CD4-positive, alpha-beta T cell (primary cell): Measurements from ENCODE around the gene KLHL28. TPM values are rescaled to one million over a fixed set of nuclear protein-coding genes. Genes with fewer than 3 reads are reported as not detected.
"Not testable (repeated sequence)": the region's sequence is repeated elsewhere in the genome, so short reads cannot be mapped to it uniquely, and the experiment has no call there.

ENCODE experiments used
- ATAC-seq: fragments of 200-7000 bp; cut with Tn5 transposase; one replicate; pipeline ENCODE4 v1.10.0; 2022; ENCODE audit warnings: mild to moderate bottlenecking; ENCODE audit not compliant: poor library complexity
- CTCF ChIA-PET: fragments of 350-600 bp; sonication (Branson Sonifier 250); formaldehyde crosslinking; loops from one replicate; lab custom pipeline; 2021; ENCODE audit warnings: antibody characterized with exemption, inconsistent platforms; lab: Charles Lee
- POLR2A ChIA-PET: fragments of 350-600 bp; sonication (Branson Sonifier 250); formaldehyde crosslinking; loops from one replicate; lab custom pipeline; 2021; ENCODE audit warnings: antibody characterized with exemption, inconsistent platforms; lab: Charles Lee
- DNase-seq, 14 experiments: peaks; one replicate each; pipeline ENCODE4 v3.0.0-alpha.2; 2013 to 2020; ENCODE audit warnings: mixed read lengths in 2 of 14
- H3K27ac ChIP-seq, 2 donors: one replicate each; pipeline versions ENCODE4 v1.5.1 to v1.7.0; 2013; ENCODE audit warnings: low read length in 2 of 2, low read depth in 1 of 2, mild to moderate bottlenecking in 1 of 2
- H3K27me3 ChIP-seq, 2 experiments: 1 replicate in 1 of 2; 2 replicates in 1 of 2; pipeline versions ENCODE4 v1.6.1 to v1.7.0; 2013; ENCODE audit warnings: low read length in 2 of 2, control low read depth in 1 of 2, mild to moderate bottlenecking in 1 of 2, moderate library complexity in 1 of 2; ENCODE audit not compliant: insufficient read depth in 2 of 2, control insufficient read depth in 1 of 2
- H3K36me3 ChIP-seq: one replicate; pipeline ENCODE4 v1.6.1; 2013; ENCODE audit warnings: low read length, control low read depth; ENCODE audit not compliant: insufficient read depth
- H3K4me1 ChIP-seq: one replicate; pipeline ENCODE4 v1.6.1; 2013; ENCODE audit warnings: low read length, control low read depth; ENCODE audit not compliant: insufficient read depth
- H3K4me3 ChIP-seq: one replicate; pipeline ENCODE4 v1.5.1; 2013; ENCODE audit warnings: mild to moderate bottlenecking, low read length, moderate library complexity
- H3K9me3 ChIP-seq, 2 experiments: 1 replicate in 1 of 2; 2 replicates in 1 of 2; pipeline versions ENCODE4 v1.6.1 to v1.7.0; 2013; ENCODE audit warnings: low read length in 2 of 2, mild to moderate bottlenecking in 2 of 2, control low read depth in 1 of 2, moderate library complexity in 1 of 2; ENCODE audit not compliant: control insufficient read depth in 1 of 2, insufficient read depth in 1 of 2
- H3K27ac Mint-ChIP-seq: one replicate; pipeline ENCODE4 v1.8.0; 2020; ENCODE audit warnings: mixed read lengths
- H3K27me3 Mint-ChIP-seq: one replicate; pipeline ENCODE4 v1.8.0; 2021; ENCODE audit warnings: mixed read lengths
- H3K36me3 Mint-ChIP-seq: one replicate; pipeline ENCODE4 v1.8.0; 2021; ENCODE audit warnings: low read depth, mixed read lengths
- H3K4me1 Mint-ChIP-seq: one replicate; pipeline ENCODE4 v1.8.0; 2021; ENCODE audit warnings: low read depth, mixed read lengths
- H3K4me3 Mint-ChIP-seq: one replicate; pipeline ENCODE4 v1.8.0; 2020; ENCODE audit warnings: mild to moderate bottlenecking, mixed read lengths
- H3K9me3 Mint-ChIP-seq: one replicate; pipeline ENCODE4 v1.8.0; 2020; ENCODE audit warnings: mixed read lengths
- intact Hi-C, 2 experiments: fragments of 100-400 bp; cut with DNase I in 1 of 2; cut with micrococcal nuclease in 1 of 2; formaldehyde crosslinking; loops; one replicate each; pipeline versions ENCODE4 v1.15.1 to v1.9.0; 2023 to 2025; cut with DNase I, micrococcal nuclease
- total RNA-seq, 174 experiments: library from RNA in 2 of 174; stranded (reverse) in 2 of 174; gene quantifications; one replicate each; pipeline ENCODE4 v1.2.3 and lab custom pipeline; 2021 to 2026
- TF ChIP-seq, protein P1 (sequence below): fragments of 200-600 bp; IDR thresholded peaks from one replicate; pipeline ENCODE4 v1.8.0; 2022; ENCODE audit warnings: antibody characterized with exemption, mild to moderate bottlenecking

KLHL28 gene
- total RNA-seq, 2 experiments from 2014 or later: 49.3 to 49.7 TPM

DNA sequence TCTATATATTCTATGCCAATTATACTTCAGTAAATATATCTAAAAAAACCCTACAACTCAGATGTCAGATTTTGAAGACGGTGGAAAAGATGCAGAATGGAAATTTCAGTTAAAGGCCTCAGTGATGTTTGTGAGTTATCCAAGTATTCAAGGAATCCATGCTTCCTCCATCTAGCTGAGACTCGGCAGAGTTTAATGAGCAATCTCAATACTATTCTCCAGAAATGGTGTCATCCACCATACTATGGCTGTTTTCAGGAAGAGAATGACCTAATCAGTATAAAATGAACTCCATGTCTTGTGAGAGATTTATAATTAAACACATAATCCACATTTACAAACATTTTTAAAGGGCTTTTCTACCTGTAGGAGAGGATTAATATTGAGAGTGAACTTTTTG is 66.0 kb downstream of the KLHL28 start:
- no peaks in the 10 kb centered on the region for H3K36me3 ChIP-seq
- ChIA-PET POLR2A (interaction anchor here (1.3 to 3.2 kb wide), 5 partner anchors 17 to 358 kb away, joined by 4 to 119 read pairs (median 8); partner anchors contain the start of genes KLHL28, MIS18BP1, PRPF39 and TOGARAM1), CTCF (interaction anchor here (1.2 to 1.6 kb wide), 2 partner anchors 17 to 49 kb away, joined by 3 to 5 read pairs; no protein-coding TSS in a partner anchor)
- no peaks in the 10 kb centered on the region for H3K27me3 ChIP-seq
- H3K9me3 ChIP-seq: no peaks in the 10 kb centered on the region
- Mint-ChIP-seq H3K27me3 (peaks cover 4% of the 10 kb centered on the region), H3K4me1 (peaks cover 37% of the 10 kb centered on the region), H3K9me3 (peaks cover 5% of the 10 kb centered on the region), H3K36me3 (peaks cover 11% of the 10 kb centered on the region), H3K27ac (peak overlapping the region; percentile 42), H3K4me3 (peak overlapping the region; percentile 20)
- TF ChIP-seq, protein P1, sequence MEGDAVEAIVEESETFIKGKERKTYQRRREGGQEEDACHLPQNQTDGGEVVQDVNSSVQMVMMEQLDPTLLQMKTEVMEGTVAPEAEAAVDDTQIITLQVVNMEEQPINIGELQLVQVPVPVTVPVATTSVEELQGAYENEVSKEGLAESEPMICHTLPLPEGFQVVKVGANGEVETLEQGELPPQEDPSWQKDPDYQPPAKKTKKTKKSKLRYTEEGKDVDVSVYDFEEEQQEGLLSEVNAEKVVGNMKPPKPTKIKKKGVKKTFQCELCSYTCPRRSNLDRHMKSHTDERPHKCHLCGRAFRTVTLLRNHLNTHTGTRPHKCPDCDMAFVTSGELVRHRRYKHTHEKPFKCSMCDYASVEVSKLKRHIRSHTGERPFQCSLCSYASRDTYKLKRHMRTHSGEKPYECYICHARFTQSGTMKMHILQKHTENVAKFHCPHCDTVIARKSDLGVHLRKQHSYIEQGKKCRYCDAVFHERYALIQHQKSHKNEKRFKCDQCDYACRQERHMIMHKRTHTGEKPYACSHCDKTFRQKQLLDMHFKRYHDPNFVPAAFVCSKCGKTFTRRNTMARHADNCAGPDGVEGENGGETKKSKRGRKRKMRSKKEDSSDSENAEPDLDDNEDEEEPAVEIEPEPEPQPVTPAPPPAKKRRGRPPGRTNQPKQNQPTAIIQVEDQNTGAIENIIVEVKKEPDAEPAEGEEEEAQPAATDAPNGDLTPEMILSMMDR: no peak
- ATAC-seq (no peak), DNase-seq (no peak)
- no peak overlapping the region for H3K27ac ChIP-seq
- peaks cover 10% of the 10 kb centered on the region for H3K4me1 ChIP-seq
- H3K4me3 ChIP-seq: no peak overlapping the region
- intact Hi-C loops: loop anchor here (2.0 to 5.0 kb wide), 5 partner anchors 187 to 359 kb away; partner anchors contain the start of genes FANCM (in 1 of the 2), MIS18BP1 (in 1 of the 2) and PRPF39 (in 1 of the 2)

DNA sequence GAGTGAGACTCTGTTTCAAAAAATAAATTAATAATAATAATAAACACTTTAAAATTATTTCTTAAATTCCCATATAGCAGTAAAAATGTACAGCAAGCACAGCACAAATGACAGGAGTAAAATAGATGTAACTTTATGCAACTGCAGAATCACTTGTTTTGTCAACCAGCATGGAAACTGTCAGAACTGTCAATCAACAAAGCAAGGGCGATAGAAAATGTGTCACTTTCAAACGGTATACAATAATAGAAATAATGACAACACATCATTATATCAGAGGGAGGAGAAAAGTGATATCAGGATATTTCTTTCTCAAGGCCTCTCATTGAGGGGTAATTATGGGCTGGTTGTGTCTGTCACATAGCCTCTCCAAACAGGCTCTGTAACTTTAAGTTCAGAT is 68.2 kb downstream of the KLHL28 start:
- H3K36me3 Mint-ChIP-seq: peaks cover 11% of the 10 kb centered on the region
- DNase-seq (no peak), ATAC-seq (no peak)
- Histone ChIP-seq H3K27me3 (no peaks in the 10 kb centered on the region), H3K4me1 (peaks cover 10% of the 10 kb centered on the region), H3K4me3 (no peak overlapping the region), H3K9me3 (no peaks in the 10 kb centered on the region), H3K36me3 (no peaks in the 10 kb centered on the region), H3K27ac (no peak overlapping the region)
- CTCF ChIA-PET: no interaction called here
- H3K4me3 Mint-ChIP-seq: no peak overlapping the region
- peaks cover 7% of the 10 kb centered on the region for H3K9me3 Mint-ChIP-seq
- intact Hi-C loops: no loop called here
- peaks cover 21% of the 10 kb centered on the region for H3K4me1 Mint-ChIP-seq
- H3K27me3 Mint-ChIP-seq: peaks cover 8% of the 10 kb centered on the region
- TF ChIP-seq, protein P1: no peak
- no peak overlapping the region for H3K27ac Mint-ChIP-seq
- POLR2A ChIA-PET: no interaction called here

DNA sequence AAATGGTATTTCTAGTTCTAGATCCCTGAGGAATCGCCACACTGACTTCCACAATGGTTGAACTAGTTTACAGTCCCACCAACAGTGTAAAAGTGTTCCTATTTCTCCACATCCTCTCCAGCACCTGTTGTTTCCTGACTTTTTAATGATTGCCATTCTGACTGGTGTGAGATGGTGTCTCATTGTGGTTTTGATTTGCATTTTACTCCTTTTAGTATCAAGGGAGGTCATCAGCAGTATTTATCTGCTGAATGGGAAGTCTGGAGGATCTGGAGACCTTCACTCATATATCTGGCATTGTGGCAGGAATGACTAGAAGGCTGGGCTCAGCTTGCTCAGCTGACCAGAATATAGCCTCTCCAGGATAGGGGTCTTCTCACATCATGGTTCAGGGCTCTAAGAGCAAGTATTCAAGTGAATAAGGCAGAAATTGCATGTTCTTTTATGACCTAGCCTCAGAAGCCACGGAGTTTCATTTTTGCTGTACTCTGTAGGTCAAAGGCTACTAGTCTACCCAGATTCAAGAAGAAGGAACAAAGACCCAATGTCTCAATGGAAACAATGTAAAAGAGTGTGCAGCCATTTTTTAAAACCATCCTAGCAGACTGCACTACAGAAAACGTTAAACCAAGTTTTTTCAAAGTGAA is 69.9 kb downstream of the KLHL28 start:
- H3K27me3 ChIP-seq, H3K36me3 ChIP-seq, H3K27ac Mint-ChIP-seq, H3K27ac ChIP-seq, H3K4me1 Mint-ChIP-seq, H3K9me3 Mint-ChIP-seq, H3K4me3 ChIP-seq, H3K4me1 ChIP-seq, ATAC-seq, DNase-seq, H3K27me3 Mint-ChIP-seq, H3K9me3 ChIP-seq, CTCF ChIA-PET, POLR2A ChIA-PET, intact Hi-C loops, H3K36me3 Mint-ChIP-seq, H3K4me3 Mint-ChIP-seq: not testable (repeated sequence)
